ENCODE data around the gene POU2F2. TPM values are rescaled to one million over a fixed set of nuclear protein-coding genes. Genes with fewer than 3 reads are reported as not detected.
A peak's percentile ranks its signal among the peaks of the same experiment; 100 is the strongest.

The POU2F2 gene
- total RNA-seq, 1 donor: 0.18 TPM

- DNase-seq (ENCODE audit: low read depth): no peak
- TF ChIP-seq, protein P1, sequence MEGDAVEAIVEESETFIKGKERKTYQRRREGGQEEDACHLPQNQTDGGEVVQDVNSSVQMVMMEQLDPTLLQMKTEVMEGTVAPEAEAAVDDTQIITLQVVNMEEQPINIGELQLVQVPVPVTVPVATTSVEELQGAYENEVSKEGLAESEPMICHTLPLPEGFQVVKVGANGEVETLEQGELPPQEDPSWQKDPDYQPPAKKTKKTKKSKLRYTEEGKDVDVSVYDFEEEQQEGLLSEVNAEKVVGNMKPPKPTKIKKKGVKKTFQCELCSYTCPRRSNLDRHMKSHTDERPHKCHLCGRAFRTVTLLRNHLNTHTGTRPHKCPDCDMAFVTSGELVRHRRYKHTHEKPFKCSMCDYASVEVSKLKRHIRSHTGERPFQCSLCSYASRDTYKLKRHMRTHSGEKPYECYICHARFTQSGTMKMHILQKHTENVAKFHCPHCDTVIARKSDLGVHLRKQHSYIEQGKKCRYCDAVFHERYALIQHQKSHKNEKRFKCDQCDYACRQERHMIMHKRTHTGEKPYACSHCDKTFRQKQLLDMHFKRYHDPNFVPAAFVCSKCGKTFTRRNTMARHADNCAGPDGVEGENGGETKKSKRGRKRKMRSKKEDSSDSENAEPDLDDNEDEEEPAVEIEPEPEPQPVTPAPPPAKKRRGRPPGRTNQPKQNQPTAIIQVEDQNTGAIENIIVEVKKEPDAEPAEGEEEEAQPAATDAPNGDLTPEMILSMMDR (IDR thresholded peaks at IDR 0.05; ENCODE audit: insufficient read depth, low read length): no peak
- H3K4me3 ChIP-seq (ENCODE audit: low read depth, low read length): no peak overlapping the region
These were observed 36.4 kb downstream of the POU2F2 start for GRCh38 chr19:42095814-42096230.

DNA sequence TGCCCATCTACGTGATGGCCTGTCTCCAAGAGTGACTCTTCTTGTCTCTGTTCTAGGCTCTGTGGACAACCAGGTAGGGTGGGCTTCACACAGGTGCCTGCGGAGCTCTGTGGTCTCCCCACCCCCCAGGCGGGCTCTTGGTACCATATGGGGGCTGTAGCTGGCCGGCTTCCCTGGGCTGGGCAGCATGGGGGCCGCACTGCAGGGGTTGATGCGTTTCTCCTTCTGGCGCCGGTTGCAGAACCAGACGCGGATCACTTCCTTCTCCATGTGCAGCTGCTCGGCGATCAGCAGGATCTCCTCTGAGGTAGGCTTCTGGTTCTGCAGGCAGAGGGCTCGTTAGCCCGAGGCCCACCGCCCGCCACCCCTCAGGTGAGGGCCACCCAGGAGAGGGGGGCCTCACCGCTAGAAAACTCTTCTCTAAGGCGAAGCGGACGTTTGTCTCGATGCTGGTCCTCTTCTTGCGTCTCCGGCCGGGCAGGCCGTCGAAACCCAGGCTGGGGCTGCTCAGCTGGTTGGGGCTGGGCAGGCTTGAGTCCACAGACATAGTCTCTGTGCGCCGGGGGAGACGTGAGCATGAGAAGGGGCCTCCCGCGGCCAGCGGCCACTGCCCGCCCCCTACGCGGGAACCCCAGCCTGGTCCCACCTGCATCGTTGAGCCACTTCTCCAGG, 37.0 kb downstream of the POU2F2 start:
- TF ChIP-seq, protein P1 (IDR thresholded peaks at IDR 0.05; ENCODE audit: insufficient read depth, low read length): no peak
- H3K4me3 ChIP-seq (ENCODE audit: low read depth, low read length): no peak overlapping the region
- no peak for DNase-seq (ENCODE audit: low read depth)

DNA sequence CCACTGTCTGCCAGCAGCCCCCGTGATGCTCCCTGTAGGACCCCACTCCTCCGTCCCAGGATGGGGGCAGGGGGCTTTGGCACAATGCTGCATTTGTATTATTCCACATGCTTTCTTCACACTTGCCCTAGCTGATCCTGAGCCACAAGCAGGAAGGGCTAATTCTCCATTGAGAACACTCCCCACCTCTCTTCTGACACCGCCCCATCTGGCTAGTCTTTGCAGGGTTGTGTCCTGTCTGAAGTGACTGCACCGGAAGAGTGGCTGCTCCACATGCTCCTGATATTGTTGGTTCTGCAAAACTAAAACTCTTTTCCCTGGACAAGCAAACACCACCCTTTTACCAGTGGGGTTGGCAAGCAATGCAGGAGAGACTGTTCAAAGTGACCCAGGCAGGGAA, 38.3 kb downstream of the POU2F2 start:
- TF ChIP-seq, protein P1 (IDR thresholded peaks at IDR 0.05; ENCODE audit: insufficient read depth, low read length): no peak
- no peak overlapping the region for H3K4me3 ChIP-seq (ENCODE audit: low read depth, low read length)
- no peak for DNase-seq (ENCODE audit: low read depth)

DNA sequence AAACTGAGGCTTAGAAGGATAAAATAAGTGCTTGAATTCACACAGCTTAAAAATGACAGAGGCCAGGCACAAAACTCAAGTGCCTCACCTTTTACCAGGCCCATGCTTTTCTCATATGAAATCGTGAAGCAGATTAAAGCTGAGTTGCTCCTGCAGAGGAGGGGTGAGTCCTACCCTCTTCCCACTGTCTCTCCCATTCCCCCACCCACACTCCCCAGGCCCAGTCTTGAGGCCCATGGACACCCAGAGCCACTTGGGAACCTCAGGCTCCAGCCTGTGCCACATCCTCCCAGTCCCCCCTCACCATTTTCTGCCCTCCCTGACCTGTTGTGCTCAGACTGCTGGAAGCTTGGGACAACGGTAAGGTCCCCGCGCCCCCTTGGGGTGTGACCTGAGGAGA, 38.7 kb downstream of the POU2F2 start:
- TF ChIP-seq, protein P1 (IDR thresholded peaks at IDR 0.05; ENCODE audit: insufficient read depth, low read length): no peak
- H3K4me3 ChIP-seq (ENCODE audit: low read depth, low read length): no peak overlapping the region
- no peak for DNase-seq (ENCODE audit: low read depth)

GRCh38 chr19:42092350-42092749, 39.9 kb downstream of the POU2F2 start:
- TF ChIP-seq, protein P1 (IDR thresholded peaks at IDR 0.05; ENCODE audit: insufficient read depth, low read length): peak; percentile 44
- H3K4me3 ChIP-seq (ENCODE audit: low read depth, low read length): no peak overlapping the region
- no peak for DNase-seq (ENCODE audit: low read depth)

DNA sequence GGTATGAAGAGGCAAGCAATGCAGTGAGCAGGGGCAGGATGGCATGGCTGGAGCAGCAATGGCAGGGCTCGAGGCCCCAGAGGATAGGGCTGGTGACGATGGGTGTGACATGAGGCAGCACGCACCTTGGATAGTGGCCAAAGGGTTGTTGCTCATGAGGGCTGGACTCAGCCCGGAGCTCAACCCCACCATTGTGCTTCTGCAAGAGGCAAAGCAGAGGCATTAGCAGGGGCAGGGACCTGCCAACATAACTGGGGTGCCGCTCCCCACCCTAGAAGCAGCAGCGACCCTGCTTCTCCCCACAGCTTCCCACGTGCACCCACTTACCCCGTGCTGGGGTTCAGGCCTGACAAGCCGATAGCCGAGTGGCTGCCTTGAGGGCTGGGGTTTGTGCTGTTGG, 40.5 kb downstream of the POU2F2 start:
- TF ChIP-seq, protein P1 (IDR thresholded peaks at IDR 0.05; ENCODE audit: insufficient read depth, low read length): no peak
- DNase-seq (ENCODE audit: low read depth): peak; percentile 65
- H3K4me3 ChIP-seq (ENCODE audit: low read depth, low read length): no peak overlapping the region

DNA sequence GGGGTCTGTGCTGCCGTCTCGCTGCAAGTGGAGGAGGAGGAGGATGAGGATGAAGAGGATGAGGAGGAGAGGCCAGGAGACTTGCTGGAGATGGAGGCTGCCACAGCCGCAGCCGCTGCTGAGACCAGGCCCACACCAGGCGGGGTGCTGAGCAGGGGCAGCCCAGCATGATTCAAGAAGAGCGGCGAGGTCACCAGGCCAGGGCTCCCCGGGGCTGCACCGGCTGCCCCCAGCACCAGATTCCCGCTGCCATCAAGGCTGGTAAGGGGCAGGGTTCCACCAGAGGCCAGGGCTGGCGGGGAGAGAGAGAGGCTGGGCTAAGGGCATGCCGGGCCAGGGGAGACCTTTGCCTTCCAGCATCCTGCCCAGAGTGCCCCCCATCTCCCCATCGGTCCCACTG, 40.9 kb downstream of the POU2F2 start:
- no peak overlapping the region for H3K4me3 ChIP-seq (ENCODE audit: low read depth, low read length)
- DNase-seq (ENCODE audit: low read depth): no peak
- TF ChIP-seq, protein P1 (IDR thresholded peaks at IDR 0.05; ENCODE audit: insufficient read depth, low read length): no peak
